SK-N-SH (cell line): ENCODE data around the gene EXOC6B.

Experiments used
- CTCF ChIP-seq: fragments of 200-600 bp; sonication (generic); IDR thresholded peaks from 2 replicates; pipeline ENCODE4 v1.6.1; 2017; ENCODE audit warnings: antibody characterized with exemption, mild to moderate bottlenecking, moderate library complexity
- ELF1 ChIP-seq: IDR thresholded peaks from 2 replicates; pipeline ENCODE4 v1.4.0; 2012
- EZH2phosphoT487 ChIP-seq: fragments of 200-600 bp; sonication (generic); IDR thresholded peaks from 2 replicates; pipeline ENCODE4 v1.6.1; 2017; ENCODE audit warnings: low read depth, mixed run types, mild to moderate bottlenecking, antibody characterized with exemption, moderate library complexity, borderline replicate concordance
- POLR2AphosphoS5 ChIP-seq: IDR thresholded peaks from 2 replicates; pipeline ENCODE4 v1.6.1; 2012; ENCODE audit warnings: low read depth, low read length
- RFX5 ChIP-seq: IDR thresholded peaks from 2 replicates; pipeline ENCODE4 v1.6.1; 2012; ENCODE audit warnings: mild to moderate bottlenecking, improper control_type of control experiment, low read length
- SMC3 ChIP-seq: IDR thresholded peaks from 2 replicates; pipeline ENCODE4 v1.6.1; 2012; ENCODE audit warnings: low read depth, low read length, improper control_type of control experiment
- TEAD4 ChIP-seq: IDR thresholded peaks from 2 replicates; pipeline ENCODE4 v1.4.0; 2012; ENCODE audit warnings: mild to moderate bottlenecking, borderline replicate concordance; ENCODE audit not compliant: insufficient read depth
- YY1 ChIP-seq: IDR thresholded peaks from 2 replicates; pipeline ENCODE4 v1.4.0; 2012; ENCODE audit warnings: low read depth, mild to moderate bottlenecking
- TF ChIP-seq, protein P1 (sequence below): IDR thresholded peaks from 2 replicates; pipeline ENCODE4 v1.4.0; 2012; ENCODE audit warnings: low read depth

DNA sequence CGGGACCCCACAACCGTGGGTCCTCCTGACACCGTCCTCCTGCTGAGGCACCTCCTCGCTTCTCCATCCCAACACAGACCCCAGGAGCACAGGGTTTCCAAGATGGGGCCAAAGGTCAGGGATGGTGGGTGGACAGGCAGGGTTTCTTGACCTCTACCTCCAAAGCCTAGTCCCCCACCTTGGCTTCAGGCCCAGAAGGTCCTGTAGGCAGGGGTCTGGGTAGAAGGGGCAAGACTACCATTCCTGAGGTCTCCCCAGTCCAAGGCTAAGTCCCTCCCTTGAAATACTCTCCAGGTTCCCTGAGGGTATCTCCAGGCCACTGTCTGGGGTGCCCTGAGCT lies 685.2 kb downstream of the EXOC6B start:
- TF ChIP-seq YY1, result no peak
- TF ChIP-seq CTCF, result no peak
- TF ChIP-seq POLR2AphosphoS5, result no peak
- TF ChIP-seq EZH2phosphoT487, result no peak
- TF ChIP-seq SMC3, result no peak
- no peak for TF ChIP-seq ELF1
- no peak for TF ChIP-seq TEAD4
- TF ChIP-seq, protein P1, sequence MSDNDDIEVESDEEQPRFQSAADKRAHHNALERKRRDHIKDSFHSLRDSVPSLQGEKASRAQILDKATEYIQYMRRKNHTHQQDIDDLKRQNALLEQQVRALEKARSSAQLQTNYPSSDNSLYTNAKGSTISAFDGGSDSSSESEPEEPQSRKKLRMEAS, result no peak
- no peak for TF ChIP-seq RFX5
